DOHH2 (cell line): ENCODE results near the gene TMEM208.

Experiments used
- CTCF ChIP-seq: fragments of 200-600 bp; sonication (generic); IDR thresholded peaks from one replicate; pipeline ENCODE4 v1.5.1; 2014; ENCODE audit warnings: antibody characterized with exemption, mild to moderate bottlenecking, low read depth, low read length; ENCODE audit not compliant: poor library complexity, severe bottlenecking
- EZH2phosphoT487 ChIP-seq: fragments of 200-600 bp; sonication (generic); IDR thresholded peaks from 2 replicates; pipeline ENCODE4 v1.6.1; 2017; ENCODE audit warnings: borderline replicate concordance, mild to moderate bottlenecking, antibody characterized with exemption, low read length, moderate library complexity, mixed read lengths

DNA sequence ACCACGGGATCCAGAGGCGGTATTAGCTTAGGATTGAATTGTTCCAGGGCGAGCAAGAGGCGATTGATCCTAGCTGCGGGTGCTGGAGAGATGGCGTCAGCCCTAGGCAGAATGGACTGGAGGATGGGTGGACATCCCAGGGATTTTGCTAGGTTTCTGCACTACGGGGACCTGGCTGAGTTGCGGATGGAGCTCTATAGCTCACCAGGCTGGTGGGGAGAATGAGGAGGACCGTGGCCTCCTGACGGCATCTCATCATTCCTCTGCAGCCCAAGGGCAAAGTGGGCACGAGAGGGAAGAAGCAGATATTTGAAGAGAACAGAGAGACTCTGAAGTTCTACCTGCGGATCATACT, 614 bp downstream of the TMEM208 start:
- TF ChIP-seq CTCF (no peak), EZH2phosphoT487 (no peak)
